NCI-H1105 treated with DMSO at 0.1 percent for 48 hours (cell line): Measurements from ENCODE around the gene ZWILCH.
"Not testable (repeated sequence)": the region's sequence is repeated elsewhere in the genome, so short reads cannot be mapped to it uniquely, and the experiment has no call there.

Source experiments
- DNase-seq: peaks from one replicate; lab custom pipeline; 2025; lab: John Stamatoyannopoulos, UW

ZWILCH gene

GRCh38 chr15:66488525-66488924 lies 16.6 kb upstream of the ZWILCH start:
- no peak for DNase-seq

GRCh38 chr15:66489179-66489791 lies 15.8 kb upstream of the ZWILCH start:
- no peak for DNase-seq

- no peak for DNase-seq
Measured at GRCh38 chr15:66491846-66492245, 13.3 kb upstream of the ZWILCH start.

- DNase-seq = no peak
Measured at GRCh38 chr15:66494262-66494661, 10.9 kb upstream of the ZWILCH start.

- DNase-seq = peak; percentile 48
Measured at GRCh38 chr15:66496951-66497501, 8.1 kb upstream of the ZWILCH start.

DNA sequence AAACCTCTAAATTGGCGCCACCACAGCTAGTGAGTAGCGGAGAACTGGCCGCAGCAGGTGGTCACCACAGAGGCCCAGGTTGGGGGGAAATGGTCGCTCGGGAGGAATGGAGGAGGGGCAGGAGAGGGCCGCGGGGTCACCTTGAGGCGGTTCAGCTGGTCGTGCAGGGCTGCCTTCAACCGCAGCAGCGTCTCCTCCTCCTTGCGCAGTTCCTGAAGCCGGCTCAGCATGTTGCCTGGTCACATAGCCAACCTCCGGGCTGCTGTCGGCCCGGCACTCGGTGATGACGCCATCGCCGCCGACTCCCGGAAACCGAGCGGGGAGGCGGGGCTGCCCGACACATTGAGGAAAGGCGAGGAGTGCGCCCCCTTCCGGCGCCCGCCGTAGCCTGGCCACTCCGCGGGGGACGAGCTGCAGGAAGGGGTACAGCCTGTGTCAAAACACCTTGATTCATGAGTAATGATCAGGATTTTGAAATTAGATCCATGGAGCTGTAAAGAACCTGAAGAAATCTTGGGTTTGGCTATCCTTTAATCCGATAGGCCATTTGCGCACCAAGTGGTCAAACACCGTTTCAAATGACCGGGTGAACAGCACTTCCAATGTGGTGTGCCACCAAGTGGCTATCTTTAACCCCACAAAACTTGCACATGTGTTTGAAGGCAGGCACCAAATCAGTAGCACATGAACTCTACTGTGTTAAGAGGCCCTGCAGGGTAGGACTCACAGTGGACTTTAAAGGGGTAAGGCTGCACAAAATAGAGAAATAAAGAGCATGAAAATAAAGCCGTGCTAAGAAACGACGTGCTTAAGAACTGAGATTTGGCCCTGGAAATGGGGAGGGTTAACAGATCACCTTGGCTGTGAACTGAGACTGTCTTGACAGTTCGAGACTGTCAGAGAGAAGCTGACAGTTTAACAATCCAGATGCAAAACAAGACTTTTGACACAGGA lies 7.3 kb upstream of the ZWILCH start, which contains the start of gene SNAPC5:
Gene SNAPC5, minus strand, starts transcription at position 261 of the 954 bp plus-strand sequence. Its CDS starts 31 bp downstream, at position 230.
- DNase-seq = peak; percentile 94

DNA sequence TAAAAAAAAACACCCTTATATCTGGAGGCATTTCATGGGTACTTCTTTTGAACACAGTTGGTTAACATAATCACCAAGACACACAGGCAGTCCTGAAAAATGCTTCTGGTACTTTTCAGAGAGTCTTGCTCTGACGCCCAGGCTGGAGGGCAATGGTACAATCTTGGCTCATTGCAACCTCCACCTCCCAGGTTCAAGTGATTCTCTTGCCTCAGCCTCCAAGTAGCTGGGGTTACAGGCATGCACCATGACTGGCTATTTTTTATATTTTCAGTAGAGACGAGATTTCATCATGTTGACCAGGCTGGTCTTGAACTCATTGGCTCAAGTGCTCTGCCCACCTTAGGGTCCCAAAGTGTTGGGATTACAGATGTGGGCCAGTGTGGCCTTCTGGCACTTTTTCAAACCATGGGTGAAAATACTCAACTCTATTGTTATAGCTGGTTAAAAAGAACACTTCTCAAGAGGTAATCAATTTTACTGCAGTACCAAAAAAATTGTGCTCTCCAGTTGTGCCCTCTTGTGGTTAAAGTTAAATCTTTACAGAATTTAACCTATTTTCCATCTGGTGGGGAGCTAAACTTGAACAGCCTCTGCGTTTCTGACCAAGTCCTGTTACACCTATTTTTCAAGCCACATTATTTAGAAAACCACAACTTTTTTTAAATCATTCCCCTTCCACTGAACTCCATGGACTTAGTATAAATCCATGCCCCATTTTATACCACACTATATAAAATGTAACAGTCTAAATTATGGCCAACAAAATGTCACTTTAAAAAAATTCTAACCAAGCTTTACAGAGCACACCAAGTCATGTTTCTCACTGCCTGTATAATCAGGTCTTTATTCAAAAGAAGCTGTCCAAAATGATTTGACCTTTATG lies 6.4 kb upstream of the ZWILCH start:
- peak; percentile 48 for DNase-seq

DNA sequence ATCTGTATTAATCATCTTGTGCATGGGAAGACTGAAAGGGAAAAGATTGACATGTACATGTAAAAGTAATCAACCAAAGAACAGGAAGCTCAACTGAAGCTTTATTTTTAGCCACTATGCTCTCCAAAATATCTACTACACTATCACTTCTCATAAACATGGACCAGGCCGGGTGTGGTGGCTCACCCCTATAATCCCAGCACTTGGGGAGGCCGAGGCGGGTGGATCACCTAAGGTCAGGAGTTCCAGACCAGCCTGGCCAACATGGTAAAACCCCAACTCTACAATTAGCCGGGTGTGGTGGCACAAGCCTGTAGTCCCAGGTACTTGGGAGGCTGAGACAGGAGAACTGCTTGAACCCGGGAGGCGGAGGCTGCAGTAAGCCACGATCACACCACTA lies 4.8 kb upstream of the ZWILCH start:
- not testable (repeated sequence) for DNase-seq

- DNase-seq = no peak
Measured at GRCh38 chr15:66502491-66502890, 2.6 kb upstream of the ZWILCH start.

- not testable (repeated sequence) for DNase-seq
Measured at GRCh38 chr15:66503041-66503648, 2.0 kb upstream of the ZWILCH start.

- no peak for DNase-seq
Measured at GRCh38 chr15:66503780-66504562, 1.2 kb upstream of the ZWILCH start.

- DNase-seq = no peak
Measured at GRCh38 chr15:66505430-66505811, 295 bp downstream of the ZWILCH start.

DNA sequence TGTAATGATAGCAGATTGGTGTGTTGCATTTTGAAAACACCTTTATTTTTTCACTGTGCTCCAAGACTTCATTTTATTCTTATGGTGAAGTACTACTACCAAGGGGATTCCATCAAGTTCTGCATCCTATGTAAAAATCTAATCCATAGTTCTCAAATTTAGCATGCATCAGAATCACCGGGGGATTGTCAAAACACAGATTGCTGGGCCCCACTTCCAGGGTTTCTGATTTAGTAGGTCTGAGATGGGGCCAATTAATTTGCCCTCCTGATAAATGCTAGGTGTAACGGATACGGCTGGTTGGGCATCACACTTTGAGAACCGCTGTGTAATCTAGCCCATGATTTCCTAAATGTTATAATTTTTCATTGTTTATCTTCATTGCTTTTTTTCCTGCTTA lies 692 bp downstream of the ZWILCH start:
- DNase-seq = no peak

- DNase-seq = no peak
Measured at GRCh38 chr15:66508293-66508883, 3.3 kb downstream of the ZWILCH start.

DNA sequence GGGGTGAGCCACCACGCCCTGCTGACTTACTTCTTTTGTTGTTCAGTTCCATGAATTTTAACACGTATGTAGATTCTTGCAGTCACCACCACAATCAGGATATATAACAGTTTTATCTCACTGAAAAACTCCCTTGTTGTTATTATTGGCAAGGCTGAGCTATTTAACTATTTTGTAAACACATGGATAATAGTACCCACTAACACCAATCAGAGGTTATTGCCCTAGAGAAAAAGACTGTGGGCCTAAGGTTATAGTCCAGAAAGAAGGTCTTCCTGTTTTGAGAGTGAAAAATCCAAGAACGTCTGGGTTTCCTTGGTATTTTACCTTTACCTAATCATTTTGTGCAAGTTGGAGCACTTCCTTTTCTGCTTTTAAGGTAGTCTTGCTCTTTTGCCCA lies 9.5 kb downstream of the ZWILCH start:
- DNase-seq = no peak

DNA sequence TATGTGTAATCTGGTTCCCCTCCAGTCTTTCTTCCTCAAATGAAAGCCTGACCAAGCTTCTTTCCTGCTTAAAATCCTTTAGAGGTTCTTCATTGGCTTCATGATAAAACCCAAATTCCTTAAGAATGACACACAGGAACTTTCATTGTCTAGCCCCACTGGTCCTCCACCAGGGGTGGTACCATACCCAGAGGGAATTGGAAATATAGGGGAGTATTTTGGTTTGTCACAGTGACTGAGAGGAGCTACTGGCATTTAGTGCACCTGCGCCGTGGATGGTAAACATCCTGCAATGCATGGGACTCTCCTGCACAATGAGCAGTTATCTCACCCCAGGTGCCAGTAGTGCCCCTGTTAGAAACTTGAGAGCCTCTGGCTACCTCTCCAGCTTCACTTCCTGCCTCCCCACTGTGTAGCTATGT lies 10.8 kb downstream of the ZWILCH start:
- no peak for DNase-seq

DNA sequence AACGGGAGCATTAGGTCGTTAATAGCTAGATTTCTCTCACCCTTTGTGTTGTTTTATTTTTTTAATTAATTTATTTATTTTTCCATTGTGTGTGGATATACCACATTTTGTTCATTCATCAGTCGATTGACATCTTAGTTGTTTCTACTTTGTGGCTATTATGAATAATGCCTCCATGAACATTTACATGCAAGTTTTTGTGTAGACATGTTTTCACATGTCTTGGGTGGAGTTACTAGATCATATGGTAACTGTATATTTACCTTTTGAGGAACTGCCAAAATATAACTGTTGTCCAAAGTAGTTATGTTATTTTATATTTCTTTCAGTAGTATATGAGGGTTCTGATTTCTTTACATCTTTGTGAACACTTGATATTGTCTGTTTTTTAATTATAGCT lies 18.8 kb downstream of the ZWILCH start:
- no peak for DNase-seq

DNA sequence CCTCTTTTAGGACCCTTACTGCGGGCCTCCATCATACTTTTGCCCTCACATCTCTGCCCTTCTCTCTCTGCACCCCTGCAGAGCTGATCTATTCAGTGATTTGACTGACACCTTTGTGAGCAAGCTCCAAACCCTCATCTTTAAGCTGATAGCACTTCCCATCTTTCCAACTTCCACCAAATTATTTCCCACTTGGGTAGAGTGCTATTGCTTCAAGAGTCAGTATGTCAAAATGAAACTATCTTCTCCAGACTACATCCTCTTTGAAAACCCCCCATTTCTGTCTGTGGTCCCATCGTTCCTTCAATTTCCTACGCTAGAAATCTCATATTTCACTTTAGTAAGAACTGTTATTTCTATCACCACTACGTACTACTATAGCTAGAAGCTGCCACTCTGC lies 19.7 kb downstream of the ZWILCH start:
- DNase-seq = no peak

- DNase-seq = no peak
Measured at GRCh38 chr15:66535056-66535455, 29.9 kb downstream of the ZWILCH start.

GRCh38 chr15:66542896-66543295 lies 37.8 kb downstream of the ZWILCH start:
- DNase-seq = no peak
